Natural killer cell (primary cell): ENCODE data around the gene RSBN1L. TPM values are rescaled to one million over a fixed set of nuclear protein-coding genes. Genes with fewer than 3 reads are reported as not detected.
"Not testable (repeated sequence)": the region's sequence is repeated elsewhere in the genome, so short reads cannot be mapped to it uniquely, and the experiment has no call there.

Experiments
- ATAC-seq, 3 donors: fragments of 150-1000 bp in 2 of 3; fragments of 200-7000 bp in 1 of 3; cut with Tn5 transposase; 1 replicate in 1 of 3; 2 replicates in 2 of 3; pipeline ENCODE4 v1.10.0; 2021; ENCODE audit warnings: mild to moderate bottlenecking in 2 of 3, moderate library complexity in 2 of 3
- DNase-seq, 2 donors: peaks; one replicate each; pipeline versions ENCODE4 v3.0.0 to v3.0.0-alpha.2; 2013 to 2021; ENCODE audit warnings: mixed read lengths in 1 of 2
- H3K27ac ChIP-seq: one replicate; pipeline ENCODE4 v1.5.1; 2013; ENCODE audit warnings: mild to moderate bottlenecking, low read length
- H3K27me3 ChIP-seq: one replicate; pipeline ENCODE4 v1.6.1; 2013; ENCODE audit warnings: low read length; ENCODE audit not compliant: control insufficient read depth, insufficient read depth
- H3K36me3 ChIP-seq: one replicate; pipeline ENCODE4 v1.6.1; 2013; ENCODE audit warnings: low read length; ENCODE audit not compliant: control insufficient read depth, insufficient read depth
- H3K4me1 ChIP-seq: one replicate; pipeline ENCODE4 v1.6.1; 2013; ENCODE audit warnings: low read length; ENCODE audit not compliant: control insufficient read depth, insufficient read depth
- H3K4me3 ChIP-seq: one replicate; pipeline ENCODE4 v1.5.1; 2013; ENCODE audit warnings: low read length
- H3K9me3 ChIP-seq: one replicate; pipeline ENCODE4 v1.6.1; 2013; ENCODE audit warnings: low read length; ENCODE audit not compliant: control insufficient read depth, insufficient read depth
- H3K27ac Mint-ChIP-seq, 2 donors: one replicate each; pipeline ENCODE4 v1.8.0; 2022; ENCODE audit warnings: mild to moderate bottlenecking in 2 of 2, mixed read lengths in 2 of 2, moderate library complexity in 1 of 2
- H3K27me3 Mint-ChIP-seq, 2 donors: one replicate each; pipeline ENCODE4 v1.8.0; 2022; ENCODE audit warnings: low read depth in 2 of 2, mixed read lengths in 2 of 2
- H3K36me3 Mint-ChIP-seq: one replicate; pipeline ENCODE4 v1.8.0; 2022; ENCODE audit warnings: mixed read lengths
- H3K4me1 Mint-ChIP-seq, 2 donors: one replicate each; pipeline ENCODE4 v1.8.0; 2022; ENCODE audit warnings: mixed read lengths in 2 of 2
- H3K4me3 Mint-ChIP-seq: one replicate; pipeline ENCODE4 v1.8.0; 2022; ENCODE audit warnings: mild to moderate bottlenecking, moderate library complexity, mixed read lengths
- H3K9me3 Mint-ChIP-seq, 2 donors: one replicate each; pipeline ENCODE4 v1.8.0; 2022; ENCODE audit warnings: mixed read lengths in 2 of 2
- CTCF ChIP-seq: fragments of 200-600 bp; IDR thresholded peaks from one replicate; pipeline ENCODE4 v1.8.0; 2022; ENCODE audit warnings: antibody characterized with exemption
- WGBS: methylation state at CpG from one replicate; pipeline ENCODE4 v1.1.7; 2013; ENCODE audit warnings: missing lambda C conversion rate; ENCODE audit not compliant: insufficient coverage; 5-methylcytosine and 5-hydroxymethylcytosine counted together
- intact Hi-C: fragments of 100-400 bp; cut with micrococcal nuclease; formaldehyde crosslinking; loops from one replicate; pipeline ENCODE4 v1.14.2; 2022
- total RNA-seq, 4 donors: library from RNA; stranded (reverse); fragments of 120-200 nt in 1 of 4; gene quantifications; one replicate each; pipeline versions ENCODE4 v1.2.3 to v1.2.4, GENCODE V29; 2013 to 2022

Gene RSBN1L
- total RNA-seq, 3 donors from 2014 or later (not counting 1 experiment from before 2014, with no cell fraction given): 23.9 to 34.4 (median 33.4) TPM

GRCh38 chr7:77702968-77703472, 6.8 kb downstream of the RSBN1L start:
- Histone ChIP-seq H3K36me3 (peaks cover 4% of the 10 kb centered on the region), H3K27me3 (no peaks in the 10 kb centered on the region), H3K4me3 (no peak overlapping the region), H3K9me3 (no peaks in the 10 kb centered on the region), H3K27ac (no peak overlapping the region), H3K4me1 (peaks cover 6% of the 10 kb centered on the region)
- intact Hi-C loops: no loop called here
- no peak for TF ChIP-seq CTCF
- no peaks in the 10 kb centered on the region for H3K9me3 Mint-ChIP-seq
- WGBS: 50% methylated on average over 1 of the region's 3 CpGs
- DNase-seq (no peak), ATAC-seq (no peak)
- H3K36me3 Mint-ChIP-seq: no peaks in the 10 kb centered on the region
- H3K27me3 Mint-ChIP-seq: no peaks in the 10 kb centered on the region
- H3K4me1 Mint-ChIP-seq: peaks cover 48 to 53% of the 10 kb centered on the region in 2 donors
- H3K27ac Mint-ChIP-seq: peak overlapping the region; percentile 12 to 57
- no peak overlapping the region for H3K4me3 Mint-ChIP-seq

- DNase-seq, H3K9me3 ChIP-seq, H3K4me1 ChIP-seq, H3K36me3 Mint-ChIP-seq, H3K4me3 ChIP-seq, H3K9me3 Mint-ChIP-seq, H3K27me3 Mint-ChIP-seq, ATAC-seq, H3K27ac ChIP-seq, H3K4me3 Mint-ChIP-seq, intact Hi-C loops, H3K27ac Mint-ChIP-seq, H3K36me3 ChIP-seq, H3K27me3 ChIP-seq: not testable (repeated sequence)
- H3K4me1 Mint-ChIP-seq: peaks cover 46 to 53% of the 10 kb centered on the region in 2 donors
- WGBS: 92% methylated on average over 9 of the region's 9 CpGs
Observed at GRCh38 chr7:77703669-77704068, 7.4 kb downstream of the RSBN1L start.

GRCh38 chr7:77707504-77707992, 11.3 kb downstream of the RSBN1L start:
- no peak for TF ChIP-seq CTCF
- Histone ChIP-seq H3K4me1 (peaks cover 6% of the 10 kb centered on the region), H3K9me3 (no peaks in the 10 kb centered on the region), H3K27ac (no peak overlapping the region), H3K27me3 (no peaks in the 10 kb centered on the region), H3K4me3 (no peak overlapping the region), H3K36me3 (peaks cover 7% of the 10 kb centered on the region)
- intact Hi-C loops: no loop called here
- ATAC-seq (no peak), DNase-seq (no peak)
- Mint-ChIP-seq H3K27ac (peak overlapping the region in 1 of 2 donors; percentile 21), H3K4me1 (peaks cover 32 to 47% of the 10 kb centered on the region in 2 donors), H3K36me3 (no peaks in the 10 kb centered on the region), H3K4me3 (no peak overlapping the region), H3K27me3 (no peaks in the 10 kb centered on the region), H3K9me3 (no peaks in the 10 kb centered on the region)
- 60% methylated on average over 1 of the region's 1 CpG for WGBS

- peak overlapping the region; percentile 17 to 21 for H3K27ac Mint-ChIP-seq
- no peak for DNase-seq
- no peak overlapping the region for H3K4me3 Mint-ChIP-seq
- whole genome bisulfite sequencing: 94% methylated on average over 3 of the region's 3 CpGs
- no peaks in the 10 kb centered on the region for H3K4me1 ChIP-seq
- peaks cover 9% of the 10 kb centered on the region for H3K36me3 ChIP-seq
- H3K27ac ChIP-seq: no peak overlapping the region
- TF ChIP-seq CTCF: no peak
- no peaks in the 10 kb centered on the region for H3K27me3 ChIP-seq
- intact Hi-C loops: no loop called here
- no peaks in the 10 kb centered on the region for H3K9me3 ChIP-seq
- ATAC-seq: no peak
- no peaks in the 10 kb centered on the region for H3K9me3 Mint-ChIP-seq
- H3K27me3 Mint-ChIP-seq: no peaks in the 10 kb centered on the region
- no peak overlapping the region for H3K4me3 ChIP-seq
- no peaks in the 10 kb centered on the region for H3K36me3 Mint-ChIP-seq
- peaks cover 34 to 49% of the 10 kb centered on the region in 2 donors for H3K4me1 Mint-ChIP-seq
Observed at GRCh38 chr7:77710067-77710466, 13.8 kb downstream of the RSBN1L start.
